H1 (cell line): ENCODE data around the gene LMX1A. TPM values are rescaled to one million over a fixed set of nuclear protein-coding genes. Genes with fewer than 3 reads are reported as not detected.

Experiments
- POLR2A ChIP-seq, 2 experiments: IDR thresholded peaks; 1 replicate in 1 of 2; 2 replicates in 1 of 2; pipeline ENCODE4 v1.6.1; 2011; ENCODE audit warnings: low read depth in 2 of 2, low read length in 2 of 2, mild to moderate bottlenecking in 2 of 2; ENCODE audit errors: control extremely low read depth in 1 of 2
- RAD21 ChIP-seq, 2 experiments: IDR thresholded peaks in 1 of 2; conservative IDR thresholded peaks in 1 of 2; 2 replicates each; pipeline ENCODE4 v1.6.1; 2011; ENCODE audit warnings: low read depth in 2 of 2, low read length in 2 of 2, improper control_type of control experiment in 1 of 2, inconsistent platforms in 1 of 2, mild to moderate bottlenecking in 1 of 2, moderate library complexity in 1 of 2
- polyA plus RNA-seq, 7 experiments: library from polyadenylated mRNA; depleted of rRNA in 3 of 7; stranded (reverse) in 5 of 7; unstranded in 2 of 7; fragments of >200 nt in 5 of 7; fragments of 200-250 nt in 2 of 7; gene quantifications; 1 replicate in 5 of 7; 2 replicates in 1 of 7; 4 replicates in 1 of 7; pipeline versions ENCODE4 v1.2.1 to v1.2.3, GENCODE V29; 2011 to 2013; ENCODE audit warnings: missing spikeins in 2 of 7, mixed read lengths in 2 of 7
- total RNA-seq: library from RNA; stranded (reverse); fragmentation: NEBNext Ultra II Directional; extraction: Animal tissue kit (Norgen Biotek cat#: 25700); gene quantifications from 2 replicates; pipeline ENCODE4 v1.2.1, GENCODE V29; 2021
- TF ChIP-seq, protein P1 (sequence below): fragments of 300-600 bp; sonication (generic); IDR thresholded peaks from 2 replicates; pipeline ENCODE4 v1.7.1; 2012; ENCODE audit warnings: low read length, moderate library complexity, mild to moderate bottlenecking, inconsistent platforms; ENCODE audit not compliant: insufficient replicate concordance

LMX1A gene
- total and polyA plus RNA-seq, 2 of the 8 experiments (the other 6 are each of a cell fraction or from before 2014, with no cell fraction given): not detected

DNA sequence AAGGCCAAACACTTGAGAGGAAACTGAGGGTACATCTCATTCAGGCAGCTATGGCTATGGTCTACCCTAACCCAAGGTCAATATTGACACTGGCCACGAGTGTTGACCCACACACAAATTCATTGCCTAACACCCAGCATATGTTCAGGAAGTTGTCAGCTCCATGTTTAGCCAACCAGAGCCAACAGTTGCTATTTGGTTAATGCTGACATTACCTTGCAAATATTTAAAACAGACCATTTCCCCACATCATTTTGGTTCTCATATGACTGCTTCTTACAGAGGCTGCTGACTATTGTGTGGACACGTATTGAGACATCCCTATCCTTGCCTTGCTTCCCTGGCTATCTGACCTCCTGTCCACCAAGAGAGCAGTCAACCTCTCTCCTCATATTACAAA lies 97.3 kb downstream of the LMX1A start (continued):
- TF ChIP-seq, protein P1, sequence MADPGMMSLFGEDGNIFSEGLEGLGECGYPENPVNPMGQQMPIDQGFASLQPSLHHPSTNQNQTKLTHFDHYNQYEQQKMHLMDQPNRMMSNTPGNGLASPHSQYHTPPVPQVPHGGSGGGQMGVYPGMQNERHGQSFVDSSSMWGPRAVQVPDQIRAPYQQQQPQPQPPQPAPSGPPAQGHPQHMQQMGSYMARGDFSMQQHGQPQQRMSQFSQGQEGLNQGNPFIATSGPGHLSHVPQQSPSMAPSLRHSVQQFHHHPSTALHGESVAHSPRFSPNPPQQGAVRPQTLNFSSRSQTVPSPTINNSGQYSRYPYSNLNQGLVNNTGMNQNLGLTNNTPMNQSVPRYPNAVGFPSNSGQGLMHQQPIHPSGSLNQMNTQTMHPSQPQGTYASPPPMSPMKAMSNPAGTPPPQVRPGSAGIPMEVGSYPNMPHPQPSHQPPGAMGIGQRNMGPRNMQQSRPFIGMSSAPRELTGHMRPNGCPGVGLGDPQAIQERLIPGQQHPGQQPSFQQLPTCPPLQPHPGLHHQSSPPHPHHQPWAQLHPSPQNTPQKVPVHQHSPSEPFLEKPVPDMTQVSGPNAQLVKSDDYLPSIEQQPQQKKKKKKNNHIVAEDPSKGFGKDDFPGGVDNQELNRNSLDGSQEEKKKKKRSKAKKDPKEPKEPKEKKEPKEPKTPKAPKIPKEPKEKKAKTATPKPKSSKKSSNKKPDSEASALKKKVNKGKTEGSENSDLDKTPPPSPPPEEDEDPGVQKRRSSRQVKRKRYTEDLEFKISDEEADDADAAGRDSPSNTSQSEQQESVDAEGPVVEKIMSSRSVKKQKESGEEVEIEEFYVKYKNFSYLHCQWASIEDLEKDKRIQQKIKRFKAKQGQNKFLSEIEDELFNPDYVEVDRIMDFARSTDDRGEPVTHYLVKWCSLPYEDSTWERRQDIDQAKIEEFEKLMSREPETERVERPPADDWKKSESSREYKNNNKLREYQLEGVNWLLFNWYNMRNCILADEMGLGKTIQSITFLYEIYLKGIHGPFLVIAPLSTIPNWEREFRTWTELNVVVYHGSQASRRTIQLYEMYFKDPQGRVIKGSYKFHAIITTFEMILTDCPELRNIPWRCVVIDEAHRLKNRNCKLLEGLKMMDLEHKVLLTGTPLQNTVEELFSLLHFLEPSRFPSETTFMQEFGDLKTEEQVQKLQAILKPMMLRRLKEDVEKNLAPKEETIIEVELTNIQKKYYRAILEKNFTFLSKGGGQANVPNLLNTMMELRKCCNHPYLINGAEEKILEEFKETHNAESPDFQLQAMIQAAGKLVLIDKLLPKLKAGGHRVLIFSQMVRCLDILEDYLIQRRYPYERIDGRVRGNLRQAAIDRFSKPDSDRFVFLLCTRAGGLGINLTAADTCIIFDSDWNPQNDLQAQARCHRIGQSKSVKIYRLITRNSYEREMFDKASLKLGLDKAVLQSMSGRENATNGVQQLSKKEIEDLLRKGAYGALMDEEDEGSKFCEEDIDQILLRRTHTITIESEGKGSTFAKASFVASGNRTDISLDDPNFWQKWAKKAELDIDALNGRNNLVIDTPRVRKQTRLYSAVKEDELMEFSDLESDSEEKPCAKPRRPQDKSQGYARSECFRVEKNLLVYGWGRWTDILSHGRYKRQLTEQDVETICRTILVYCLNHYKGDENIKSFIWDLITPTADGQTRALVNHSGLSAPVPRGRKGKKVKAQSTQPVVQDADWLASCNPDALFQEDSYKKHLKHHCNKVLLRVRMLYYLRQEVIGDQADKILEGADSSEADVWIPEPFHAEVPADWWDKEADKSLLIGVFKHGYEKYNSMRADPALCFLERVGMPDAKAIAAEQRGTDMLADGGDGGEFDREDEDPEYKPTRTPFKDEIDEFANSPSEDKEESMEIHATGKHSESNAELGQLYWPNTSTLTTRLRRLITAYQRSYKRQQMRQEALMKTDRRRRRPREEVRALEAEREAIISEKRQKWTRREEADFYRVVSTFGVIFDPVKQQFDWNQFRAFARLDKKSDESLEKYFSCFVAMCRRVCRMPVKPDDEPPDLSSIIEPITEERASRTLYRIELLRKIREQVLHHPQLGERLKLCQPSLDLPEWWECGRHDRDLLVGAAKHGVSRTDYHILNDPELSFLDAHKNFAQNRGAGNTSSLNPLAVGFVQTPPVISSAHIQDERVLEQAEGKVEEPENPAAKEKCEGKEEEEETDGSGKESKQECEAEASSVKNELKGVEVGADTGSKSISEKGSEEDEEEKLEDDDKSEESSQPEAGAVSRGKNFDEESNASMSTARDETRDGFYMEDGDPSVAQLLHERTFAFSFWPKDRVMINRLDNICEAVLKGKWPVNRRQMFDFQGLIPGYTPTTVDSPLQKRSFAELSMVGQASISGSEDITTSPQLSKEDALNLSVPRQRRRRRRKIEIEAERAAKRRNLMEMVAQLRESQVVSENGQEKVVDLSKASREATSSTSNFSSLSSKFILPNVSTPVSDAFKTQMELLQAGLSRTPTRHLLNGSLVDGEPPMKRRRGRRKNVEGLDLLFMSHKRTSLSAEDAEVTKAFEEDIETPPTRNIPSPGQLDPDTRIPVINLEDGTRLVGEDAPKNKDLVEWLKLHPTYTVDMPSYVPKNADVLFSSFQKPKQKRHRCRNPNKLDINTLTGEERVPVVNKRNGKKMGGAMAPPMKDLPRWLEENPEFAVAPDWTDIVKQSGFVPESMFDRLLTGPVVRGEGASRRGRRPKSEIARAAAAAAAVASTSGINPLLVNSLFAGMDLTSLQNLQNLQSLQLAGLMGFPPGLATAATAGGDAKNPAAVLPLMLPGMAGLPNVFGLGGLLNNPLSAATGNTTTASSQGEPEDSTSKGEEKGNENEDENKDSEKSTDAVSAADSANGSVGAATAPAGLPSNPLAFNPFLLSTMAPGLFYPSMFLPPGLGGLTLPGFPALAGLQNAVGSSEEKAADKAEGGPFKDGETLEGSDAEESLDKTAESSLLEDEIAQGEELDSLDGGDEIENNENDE: no peak
- TF ChIP-seq POLR2A (IDR thresholded peaks at IDR 0.05; ENCODE audit: control extremely low read depth in 1 of 2, low read depth in 2 of 2, low read length in 2 of 2) (no peak), RAD21 (IDR thresholded peaks at IDR 0.05 in 1 of 2, conservative IDR thresholded peaks at IDR 0.05 in 1 of 2; ENCODE audit: low read depth in 2 of 2, low read length in 2 of 2) (no peak)
- TF ChIP-seq, all 59 proteins: peak for 0
